SK-N-MC (cell line): Measurements from ENCODE around the gene MYF5.

Experiments used
- EZH2 ChIP-seq: fragments of 200-600 bp; sonication (generic); IDR thresholded peaks from one replicate; pipeline ENCODE4 v1.6.1; 2017; ENCODE audit warnings: antibody characterized with exemption
- FOXP2 ChIP-seq: optimal IDR thresholded peaks from 2 replicates; pipeline ENCODE3; 2011; ENCODE audit warnings: mild to moderate bottlenecking, moderate library complexity; ENCODE audit not compliant: insufficient read depth; ENCODE audit errors: extremely low read length, control extremely low read depth
- POLR2AphosphoS5 ChIP-seq: IDR thresholded peaks from 2 replicates; pipeline ENCODE4 v1.6.1; 2012; ENCODE audit warnings: mild to moderate bottlenecking, low read depth, low read length, borderline replicate concordance

DNA sequence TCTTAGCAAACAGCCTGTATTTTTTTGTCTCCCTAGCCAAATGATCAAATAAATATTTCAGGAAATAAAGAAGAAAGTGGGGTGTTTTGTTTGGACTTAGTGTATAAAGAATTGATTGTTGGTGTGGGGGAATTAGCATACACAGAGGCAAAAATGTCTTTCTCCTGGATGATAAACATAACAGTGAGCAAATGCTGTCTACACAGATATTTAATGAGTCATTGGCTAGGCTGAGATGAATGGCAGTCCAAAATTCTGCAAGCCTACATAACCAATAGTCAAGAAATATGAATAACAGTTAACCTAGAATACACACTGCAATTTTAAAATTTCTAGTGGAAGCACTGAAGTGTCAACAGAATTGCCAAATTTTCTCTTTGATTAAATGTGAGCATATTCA, 35.8 kb downstream of the MYF5 start:
- TF ChIP-seq EZH2 (no peak), POLR2AphosphoS5 (no peak), FOXP2 (no peak)
